GM10248 (cell line): Measurements from ENCODE around the gene PRKAR1B.

Experiments used
- CTCF ChIA-PET: fragments of 300-600 bp; sonication (Branson Sonifier 250); formaldehyde crosslinking; extraction: SDS; loops from one replicate; lab custom pipeline; 2021; ENCODE audit warnings: antibody characterized with exemption; lab: Yijun Ruan, JAX
- POLR2A ChIA-PET: fragments of 350-650 bp; sonication (Branson Sonifier 250); formaldehyde crosslinking; extraction: SDS; loops from one replicate; lab custom pipeline; 2020; ENCODE audit warnings: antibody characterized with exemption; lab: Yijun Ruan, JAX
- DNase-seq: peaks from one replicate; pipeline ENCODE4 v3.0.0; 2012; ENCODE audit errors: extremely low spot score
- TF ChIP-seq, protein P1 (sequence below): IDR thresholded peaks from 2 replicates; pipeline ENCODE4 v1.5.1; 2012; ENCODE audit warnings: mild to moderate bottlenecking, low read depth; ENCODE audit errors: extremely low read depth, missing control alignments, control extremely low read depth

PRKAR1B gene

GRCh38 chr7:506921-507622 lies 220.0 kb downstream of the PRKAR1B start:
- no peak for DNase-seq
- POLR2A ChIA-PET, result no interaction called here
- CTCF ChIA-PET, result no interaction called here
- TF ChIP-seq, protein P1, sequence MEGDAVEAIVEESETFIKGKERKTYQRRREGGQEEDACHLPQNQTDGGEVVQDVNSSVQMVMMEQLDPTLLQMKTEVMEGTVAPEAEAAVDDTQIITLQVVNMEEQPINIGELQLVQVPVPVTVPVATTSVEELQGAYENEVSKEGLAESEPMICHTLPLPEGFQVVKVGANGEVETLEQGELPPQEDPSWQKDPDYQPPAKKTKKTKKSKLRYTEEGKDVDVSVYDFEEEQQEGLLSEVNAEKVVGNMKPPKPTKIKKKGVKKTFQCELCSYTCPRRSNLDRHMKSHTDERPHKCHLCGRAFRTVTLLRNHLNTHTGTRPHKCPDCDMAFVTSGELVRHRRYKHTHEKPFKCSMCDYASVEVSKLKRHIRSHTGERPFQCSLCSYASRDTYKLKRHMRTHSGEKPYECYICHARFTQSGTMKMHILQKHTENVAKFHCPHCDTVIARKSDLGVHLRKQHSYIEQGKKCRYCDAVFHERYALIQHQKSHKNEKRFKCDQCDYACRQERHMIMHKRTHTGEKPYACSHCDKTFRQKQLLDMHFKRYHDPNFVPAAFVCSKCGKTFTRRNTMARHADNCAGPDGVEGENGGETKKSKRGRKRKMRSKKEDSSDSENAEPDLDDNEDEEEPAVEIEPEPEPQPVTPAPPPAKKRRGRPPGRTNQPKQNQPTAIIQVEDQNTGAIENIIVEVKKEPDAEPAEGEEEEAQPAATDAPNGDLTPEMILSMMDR, result no peak

- DNase-seq, result no peak
- TF ChIP-seq, protein P1, result no peak
- CTCF ChIA-PET, result no interaction called here
- POLR2A ChIA-PET, result no interaction called here
These were observed 220.7 kb downstream of the PRKAR1B start for GRCh38 chr7:506391-506831.

- DNase-seq, result no peak
- CTCF ChIA-PET, result no interaction called here
- POLR2A ChIA-PET, result no interaction called here
- TF ChIP-seq, protein P1, result no peak
These were observed 221.9 kb downstream of the PRKAR1B start for GRCh38 chr7:505171-505570.

GRCh38 chr7:504221-505111 lies 222.6 kb downstream of the PRKAR1B start:
- no peak for DNase-seq
- ChIA-PET POLR2A (no interaction called here), CTCF (interaction anchor here (1.4 kb wide), 1 partner anchor 138 kb away, joined by 3 read pairs; no protein-coding TSS in a partner anchor)
- TF ChIP-seq, protein P1, result no peak

- ChIA-PET CTCF (interaction anchor here (1.4 kb wide), 1 partner anchor 138 kb away, joined by 3 read pairs; no protein-coding TSS in a partner anchor), POLR2A (no interaction called here)
- TF ChIP-seq, protein P1, result no peak
- DNase-seq, result no peak
These were observed 223.4 kb downstream of the PRKAR1B start for GRCh38 chr7:503575-504111.

DNA sequence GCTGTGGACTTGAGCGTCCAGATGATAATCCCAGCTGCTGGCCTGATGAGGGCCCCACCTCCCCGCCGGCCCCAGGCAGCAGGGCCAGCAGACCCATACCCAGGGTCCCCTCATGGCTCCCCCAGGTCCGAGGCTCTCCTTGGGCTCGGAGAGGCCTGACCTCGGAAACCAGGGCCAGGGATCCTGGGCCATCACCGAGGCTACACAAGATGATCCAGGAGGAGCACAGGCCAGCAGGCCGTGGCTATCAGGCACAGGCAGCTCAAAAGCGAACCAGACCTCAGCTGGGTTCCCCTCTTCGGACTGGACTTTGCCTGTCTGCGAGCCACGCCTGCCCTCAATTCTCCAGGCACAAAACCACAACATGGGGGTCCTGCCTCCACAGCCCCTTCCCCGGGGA lies 224.8 kb downstream of the PRKAR1B start:
- TF ChIP-seq, protein P1, result no peak
- POLR2A ChIA-PET, result no interaction called here
- CTCF ChIA-PET, result no interaction called here
- no peak for DNase-seq
